Erythroblast (primary cell): Measurements from ENCODE around the gene CLCNKB.

Experiments
- GATA1 ChIP-seq: IDR thresholded peaks from 2 replicates; pipeline ENCODE4 v1.6.1; 2011; ENCODE audit warnings: low read depth, mild to moderate bottlenecking, control low read depth, low read length, moderate library complexity
- POLR2A ChIP-seq: IDR thresholded peaks from 2 replicates; pipeline ENCODE4 v1.6.1; 2011; ENCODE audit warnings: mild to moderate bottlenecking, low read length

DNA sequence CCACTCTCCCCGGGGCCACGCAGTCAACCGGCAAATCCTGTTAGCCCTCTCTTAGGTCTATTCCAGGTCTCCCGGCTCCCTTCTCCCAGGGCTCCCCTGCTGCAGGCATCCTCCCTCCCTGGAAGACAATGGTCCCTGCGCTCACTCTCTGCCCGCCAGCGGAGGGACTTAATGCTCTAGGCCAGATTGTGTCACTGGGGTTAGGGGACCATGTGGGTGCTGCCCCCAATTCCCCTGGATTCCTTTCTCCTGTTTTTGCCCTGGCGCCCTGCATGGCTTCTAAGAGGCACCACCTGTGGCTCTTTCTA is 21.6 kb downstream of the CLCNKB start:
- TF ChIP-seq POLR2A (no peak), GATA1 (no peak)
